Fibroblast of lung (primary cell): ENCODE results near the gene DAAM1. TPM values are rescaled to one million over a fixed set of nuclear protein-coding genes. Genes with fewer than 3 reads are reported as not detected.

Experiments
- DNase-seq, 2 donors: peaks; one replicate each; pipeline versions ENCODE4 v3.0.0 to v3.0.0-alpha.2; 2010; ENCODE audit warnings: low read depth in 2 of 2
- H2AFZ ChIP-seq: 2 replicates; pipeline ENCODE4 v1.5.1; 2012; ENCODE audit warnings: low read length, control low read depth, inconsistent platforms
- H3K27ac ChIP-seq: 2 replicates; pipeline ENCODE4 v1.5.1; 2011; ENCODE audit warnings: low read length, control low read depth; ENCODE audit not compliant: insufficient read depth
- H3K27me3 ChIP-seq: 2 replicates; pipeline ENCODE4 v1.5.1; 2011; ENCODE audit warnings: mild to moderate bottlenecking, low read length; ENCODE audit not compliant: control insufficient read depth, insufficient read depth
- H3K36me3 ChIP-seq: 2 replicates; pipeline ENCODE4 v1.5.1; 2011; ENCODE audit warnings: low read length; ENCODE audit not compliant: control insufficient read depth, insufficient read depth
- H3K4me1 ChIP-seq: 2 replicates; pipeline ENCODE4 v1.5.1; 2011; ENCODE audit warnings: low read length; ENCODE audit not compliant: control insufficient read depth, insufficient read depth; ENCODE audit errors: extremely low read depth
- H3K4me2 ChIP-seq: 2 replicates; pipeline ENCODE4 v1.5.1; 2011; ENCODE audit warnings: low read length, control low read depth; ENCODE audit not compliant: insufficient read depth; ENCODE audit errors: extremely low read depth
- H3K4me3 ChIP-seq, 4 experiments: fragments of 200-600 bp in 1 of 4; sonication (generic) in 1 of 4; replicated peaks in 1 of 4; 2 replicates each; pipeline ENCODE4 v1.5.1; 2011 to 2016; ENCODE audit warnings: low read length in 4 of 4, low read depth in 3 of 4, mild to moderate bottlenecking in 3 of 4, control low read depth in 2 of 4, inconsistent platforms in 1 of 4, mixed read lengths in 1 of 4; ENCODE audit not compliant: insufficient read depth in 1 of 4; ENCODE audit errors: control extremely low read depth in 1 of 4
- H3K79me2 ChIP-seq: 2 replicates; pipeline ENCODE4 v1.5.1; 2012; ENCODE audit warnings: mild to moderate bottlenecking, low read length, inconsistent platforms; ENCODE audit not compliant: control insufficient read depth, insufficient read depth
- H3K9ac ChIP-seq: 2 replicates; pipeline ENCODE4 v1.5.1; 2011; ENCODE audit warnings: mild to moderate bottlenecking, low read length, control low read depth; ENCODE audit not compliant: insufficient read depth
- H3K9me3 ChIP-seq: 2 replicates; pipeline ENCODE4 v1.5.1; 2012; ENCODE audit warnings: low read depth, low read length; ENCODE audit not compliant: control insufficient read depth, insufficient read depth
- H4K20me1 ChIP-seq: 2 replicates; pipeline ENCODE4 v1.5.1; 2011; ENCODE audit warnings: low read length; ENCODE audit not compliant: control insufficient read depth, insufficient read depth; ENCODE audit errors: extremely low read depth
- CTCF ChIP-seq, 2 donors: IDR thresholded peaks in 1 of 2; conservative IDR thresholded peaks in 1 of 2; 1 replicate in 1 of 2; 2 replicates in 1 of 2; pipeline ENCODE4 v1.5.1; 2011 to 2012; ENCODE audit warnings: low read length in 2 of 2, control low read depth in 1 of 2, inconsistent platforms in 1 of 2, low read depth in 1 of 2, mild to moderate bottlenecking in 1 of 2
- EZH2 ChIP-seq: IDR thresholded peaks from 2 replicates; pipeline ENCODE4 v1.5.1; 2012; ENCODE audit warnings: low read length, control low read depth, mild to moderate bottlenecking; ENCODE audit errors: missing control alignments
- polyA plus RNA-seq, 2 donors: library from polyadenylated mRNA; depleted of rRNA in 1 of 2; stranded (reverse) in 1 of 2; unstranded in 1 of 2; fragments of >200 nt; gene quantifications; 2 replicates each; pipeline ENCODE4 v1.2.1, GENCODE V29; 2011 to 2012; ENCODE audit warnings: missing spikeins in 1 of 2
- total RNA-seq: library from RNA; depleted of rRNA; stranded (reverse); fragments of >200 nt; gene quantifications from 2 replicates; pipeline ENCODE4 v1.2.1, GENCODE V29; 2014

Gene DAAM1
- total and polyA plus RNA-seq, 2 donors (not counting 1 experiment from before 2014, with no cell fraction given): 15.5 to 36.3 TPM

- H3K4me2 ChIP-seq: no peak overlapping the region
These were observed 7.4 kb downstream of the DAAM1 start for GRCh38 chr14:59195912-59196311.

GRCh38 chr14:59197695-59198262 is 9.3 kb downstream of the DAAM1 start:
- no peak overlapping the region for H2AFZ ChIP-seq
- H3K4me3 ChIP-seq: no peak overlapping the region
- H3K27me3 ChIP-seq: no peaks in the 10 kb centered on the region
- no peaks in the 10 kb centered on the region for H4K20me1 ChIP-seq
- no peak for DNase-seq
- H3K4me1 ChIP-seq: peaks cover 3% of the 10 kb centered on the region
- no peaks in the 10 kb centered on the region for H3K36me3 ChIP-seq
- TF ChIP-seq EZH2 (no peak), CTCF (conservative IDR thresholded peaks at IDR 0.05 in 1 of 2, IDR thresholded peaks at IDR 0.05 in 1 of 2; ENCODE audit: low read depth in 1 of 2, low read length in 2 of 2) (no peak)
- H3K9ac ChIP-seq: no peak overlapping the region
- H3K79me2 ChIP-seq: peaks cover 13% of the 10 kb centered on the region
- no peak overlapping the region for H3K4me2 ChIP-seq
- no peak overlapping the region for H3K27ac ChIP-seq
- H3K9me3 ChIP-seq: no peaks in the 10 kb centered on the region

More at GRCh38 chr14:59195912-59196311, 7.4 kb downstream of the DAAM1 start:
- Histone ChIP-seq H3K4me1 (peaks cover 3% of the 10 kb centered on the region), H4K20me1 (no peaks in the 10 kb centered on the region), H3K36me3 (no peaks in the 10 kb centered on the region), H2AFZ (no peak overlapping the region), H3K27ac (no peak overlapping the region), H3K27me3 (no peaks in the 10 kb centered on the region), H3K4me3 (no peak overlapping the region), H3K79me2 (peaks cover 21% of the 10 kb centered on the region), H3K9ac (no peak overlapping the region), H3K9me3 (no peaks in the 10 kb centered on the region)
- DNase-seq: no peak
- TF ChIP-seq CTCF (conservative IDR thresholded peaks at IDR 0.05 in 1 of 2, IDR thresholded peaks at IDR 0.05 in 1 of 2; ENCODE audit: low read depth in 1 of 2, low read length in 2 of 2) (no peak), EZH2 (no peak)

GRCh38 chr14:59199205-59199604 is 10.7 kb downstream of the DAAM1 start:
- no peaks in the 10 kb centered on the region for H4K20me1 ChIP-seq
- no peaks in the 10 kb centered on the region for H3K9me3 ChIP-seq
- no peak overlapping the region for H3K4me3 ChIP-seq
- no peak for DNase-seq
- H3K27ac ChIP-seq: no peak overlapping the region
- H3K27me3 ChIP-seq: no peaks in the 10 kb centered on the region
- peaks cover 1% of the 10 kb centered on the region for H3K79me2 ChIP-seq
- H2AFZ ChIP-seq: no peak overlapping the region
- H3K4me1 ChIP-seq: peaks cover 2% of the 10 kb centered on the region
- no peak overlapping the region for H3K9ac ChIP-seq
- H3K36me3 ChIP-seq: no peaks in the 10 kb centered on the region
- TF ChIP-seq EZH2: no peak
- no peak overlapping the region for H3K4me2 ChIP-seq
